ENCODE results near the gene CGN.

- no peak for TF ChIP-seq CTCF (conservative IDR thresholded peaks at IDR 0.05)
- TF ChIP-seq ZFX (IDR thresholded peaks at IDR 0.05): no peak
These were observed 18.6 kb downstream of the CGN start for GRCh38 chr1:151529781-151530180.
